Activated B cell treated with CpG ODN at 0.5 μM for 24 hours (primary cell): ENCODE data around the gene SH3GL3. TPM values are rescaled to one million over a fixed set of nuclear protein-coding genes. Genes with fewer than 3 reads are reported as not detected.

Experiments used
- ATAC-seq: fragments of 200-7000 bp; cut with Tn5 transposase; one replicate; pipeline ENCODE4 v1.10.0; 2021; ENCODE audit warnings: low read depth, mild to moderate bottlenecking, moderate library complexity
- CTCF ChIA-PET: fragments of 350-600 bp; sonication (Branson Sonifier 250); formaldehyde crosslinking; loops from one replicate; lab custom pipeline; 2021; ENCODE audit warnings: antibody characterized with exemption; lab: Charles Lee
- POLR2A ChIA-PET: fragments of 350-600 bp; sonication (Branson Sonifier 250); formaldehyde crosslinking; loops from one replicate; lab custom pipeline; 2021; ENCODE audit warnings: antibody characterized with exemption; lab: Charles Lee
- DNase-seq: peaks from one replicate; pipeline ENCODE4 v3.0.0; 2022
- H3K27ac Mint-ChIP-seq: one replicate; pipeline ENCODE4 v1.8.0; 2020; ENCODE audit warnings: mixed read lengths
- H3K27me3 Mint-ChIP-seq: one replicate; pipeline ENCODE4 v1.8.0; 2021; ENCODE audit warnings: mixed read lengths
- H3K36me3 Mint-ChIP-seq: one replicate; pipeline ENCODE4 v1.8.0; 2021; ENCODE audit warnings: low read depth, mixed read lengths
- H3K4me1 Mint-ChIP-seq: one replicate; pipeline ENCODE4 v1.8.0; 2021; ENCODE audit warnings: mixed read lengths
- H3K4me3 Mint-ChIP-seq: one replicate; pipeline ENCODE4 v1.8.0; 2020; ENCODE audit warnings: mild to moderate bottlenecking, mixed read lengths
- H3K9me3 Mint-ChIP-seq: one replicate; pipeline ENCODE4 v1.8.0; 2020; ENCODE audit warnings: mixed read lengths
- intact Hi-C: fragments of 100-400 bp; cut with micrococcal nuclease; formaldehyde crosslinking; loops from one replicate; pipeline ENCODE4 v1.15.1; 2024
- total RNA-seq: library from RNA; stranded (reverse); gene quantifications from 2 replicates; pipeline ENCODE4 v1.2.3, GENCODE V29; 2022
- TF ChIP-seq, protein P1 (sequence below): fragments of 200-600 bp; IDR thresholded peaks from one replicate; pipeline ENCODE4 v1.8.0; 2022; ENCODE audit warnings: antibody characterized with exemption, mild to moderate bottlenecking

Gene SH3GL3
- total RNA-seq, 1 donor from 2014 or later: not detected

DNA sequence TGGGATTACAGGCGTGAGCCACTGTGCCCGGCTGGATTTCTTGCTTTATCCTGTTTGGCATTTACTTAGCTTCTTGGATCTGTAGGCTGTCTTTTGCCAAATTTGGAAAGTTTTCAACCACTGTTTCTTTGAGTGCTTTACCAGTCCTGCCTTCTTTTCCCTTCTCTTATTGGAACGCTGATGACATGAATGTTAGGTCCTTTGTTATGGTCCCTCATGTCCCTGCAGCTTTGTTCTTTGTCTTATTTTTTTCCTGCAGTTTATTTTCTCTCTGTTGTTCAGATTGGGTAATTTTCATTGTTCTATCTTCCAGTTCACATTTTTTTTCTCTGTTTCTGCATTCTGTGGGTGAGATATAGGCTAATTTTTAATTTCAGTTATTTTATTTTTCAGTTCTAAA lies 25.0 kb downstream of the SH3GL3 start:
- Mint-ChIP-seq H3K36me3 (no peaks in the 10 kb centered on the region), H3K9me3 (no peaks in the 10 kb centered on the region), H3K4me1 (no peaks in the 10 kb centered on the region), H3K27me3 (peaks cover 2% of the 10 kb centered on the region), H3K27ac (no peak overlapping the region), H3K4me3 (no peak overlapping the region)
- intact Hi-C loops: no loop called here
- no peak for ATAC-seq
- DNase-seq: no peak
- ChIA-PET CTCF (no interaction called here), POLR2A (no interaction called here)
- TF ChIP-seq, protein P1, sequence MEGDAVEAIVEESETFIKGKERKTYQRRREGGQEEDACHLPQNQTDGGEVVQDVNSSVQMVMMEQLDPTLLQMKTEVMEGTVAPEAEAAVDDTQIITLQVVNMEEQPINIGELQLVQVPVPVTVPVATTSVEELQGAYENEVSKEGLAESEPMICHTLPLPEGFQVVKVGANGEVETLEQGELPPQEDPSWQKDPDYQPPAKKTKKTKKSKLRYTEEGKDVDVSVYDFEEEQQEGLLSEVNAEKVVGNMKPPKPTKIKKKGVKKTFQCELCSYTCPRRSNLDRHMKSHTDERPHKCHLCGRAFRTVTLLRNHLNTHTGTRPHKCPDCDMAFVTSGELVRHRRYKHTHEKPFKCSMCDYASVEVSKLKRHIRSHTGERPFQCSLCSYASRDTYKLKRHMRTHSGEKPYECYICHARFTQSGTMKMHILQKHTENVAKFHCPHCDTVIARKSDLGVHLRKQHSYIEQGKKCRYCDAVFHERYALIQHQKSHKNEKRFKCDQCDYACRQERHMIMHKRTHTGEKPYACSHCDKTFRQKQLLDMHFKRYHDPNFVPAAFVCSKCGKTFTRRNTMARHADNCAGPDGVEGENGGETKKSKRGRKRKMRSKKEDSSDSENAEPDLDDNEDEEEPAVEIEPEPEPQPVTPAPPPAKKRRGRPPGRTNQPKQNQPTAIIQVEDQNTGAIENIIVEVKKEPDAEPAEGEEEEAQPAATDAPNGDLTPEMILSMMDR: no peak

DNA sequence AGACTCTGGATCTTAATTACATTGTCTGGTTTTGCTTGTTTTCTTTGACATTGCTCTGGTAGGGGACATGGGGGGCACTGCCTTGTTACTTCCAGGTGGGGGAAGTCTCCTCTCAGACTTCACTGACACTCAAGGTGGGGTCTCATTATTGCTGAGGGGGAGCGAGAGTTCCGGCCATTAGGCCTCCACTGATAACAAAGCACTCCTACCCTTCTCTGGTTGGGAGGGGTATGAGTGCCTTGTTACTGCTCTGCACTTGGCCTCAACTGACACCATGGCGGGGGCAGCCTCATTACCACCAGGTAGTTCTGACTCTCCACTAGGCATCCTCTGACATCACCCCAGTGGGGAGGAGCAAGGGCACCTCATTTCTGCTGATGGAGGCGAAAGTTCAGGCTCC lies 25.7 kb downstream of the SH3GL3 start:
- ATAC-seq: no peak
- intact Hi-C loops: no loop called here
- Mint-ChIP-seq H3K27me3 (peaks cover 2% of the 10 kb centered on the region), H3K36me3 (no peaks in the 10 kb centered on the region), H3K27ac (no peak overlapping the region), H3K9me3 (no peaks in the 10 kb centered on the region), H3K4me3 (no peak overlapping the region), H3K4me1 (no peaks in the 10 kb centered on the region)
- TF ChIP-seq, protein P1: no peak
- ChIA-PET CTCF (no interaction called here), POLR2A (no interaction called here)
- no peak for DNase-seq

DNA sequence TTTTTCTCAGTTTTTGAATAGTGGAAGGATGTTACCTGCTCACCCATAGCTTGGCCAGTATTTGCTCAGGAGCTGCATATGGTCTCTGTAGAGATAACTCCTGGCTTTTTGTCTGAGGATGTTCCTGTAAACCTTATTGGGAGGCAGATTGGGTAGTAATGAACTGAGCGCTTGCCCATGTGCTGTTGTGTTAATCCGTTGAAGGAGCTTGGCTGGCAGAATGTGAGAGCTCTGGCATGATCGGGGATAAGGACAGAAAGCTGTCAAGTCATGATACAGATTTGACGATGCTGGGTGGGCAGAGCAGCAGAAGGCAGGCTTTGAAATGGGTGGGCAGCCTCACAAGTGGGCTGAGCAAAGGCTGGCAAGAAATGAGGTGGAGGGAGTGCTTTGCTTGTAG lies 27.4 kb downstream of the SH3GL3 start:
- Mint-ChIP-seq H3K27ac (no peak overlapping the region), H3K4me3 (no peak overlapping the region), H3K27me3 (peaks cover 4% of the 10 kb centered on the region), H3K9me3 (no peaks in the 10 kb centered on the region), H3K36me3 (no peaks in the 10 kb centered on the region), H3K4me1 (no peaks in the 10 kb centered on the region)
- ChIA-PET POLR2A (no interaction called here), CTCF (no interaction called here)
- intact Hi-C loops: no loop called here
- ATAC-seq (no peak), DNase-seq (no peak)
- TF ChIP-seq, protein P1: no peak

DNA sequence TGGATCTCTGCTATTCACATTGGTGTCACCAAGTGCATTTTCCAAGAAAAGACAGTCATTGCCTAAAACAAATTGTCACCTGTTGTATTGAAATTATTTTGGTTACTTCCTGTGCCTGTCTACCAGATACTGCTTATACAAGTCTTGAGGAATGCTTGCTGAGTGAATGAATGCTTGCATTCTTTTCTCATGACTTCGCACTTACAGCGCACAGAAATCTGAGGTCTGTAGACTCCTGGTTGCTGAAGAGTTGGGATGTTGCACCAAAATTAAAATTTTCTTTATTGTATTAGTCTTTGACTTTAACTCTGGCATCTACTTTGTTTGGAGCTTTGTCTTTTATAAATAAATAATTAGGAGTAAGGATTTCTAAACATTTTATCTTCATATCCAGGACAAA lies 28.4 kb downstream of the SH3GL3 start:
- Mint-ChIP-seq H3K27ac (no peak overlapping the region), H3K36me3 (no peaks in the 10 kb centered on the region), H3K27me3 (peaks cover 4% of the 10 kb centered on the region), H3K9me3 (no peaks in the 10 kb centered on the region), H3K4me1 (no peaks in the 10 kb centered on the region), H3K4me3 (no peak overlapping the region)
- intact Hi-C loops: no loop called here
- TF ChIP-seq, protein P1: no peak
- DNase-seq (no peak), ATAC-seq (no peak)
- CTCF ChIA-PET: no interaction called here
- POLR2A ChIA-PET: no interaction called here

DNA sequence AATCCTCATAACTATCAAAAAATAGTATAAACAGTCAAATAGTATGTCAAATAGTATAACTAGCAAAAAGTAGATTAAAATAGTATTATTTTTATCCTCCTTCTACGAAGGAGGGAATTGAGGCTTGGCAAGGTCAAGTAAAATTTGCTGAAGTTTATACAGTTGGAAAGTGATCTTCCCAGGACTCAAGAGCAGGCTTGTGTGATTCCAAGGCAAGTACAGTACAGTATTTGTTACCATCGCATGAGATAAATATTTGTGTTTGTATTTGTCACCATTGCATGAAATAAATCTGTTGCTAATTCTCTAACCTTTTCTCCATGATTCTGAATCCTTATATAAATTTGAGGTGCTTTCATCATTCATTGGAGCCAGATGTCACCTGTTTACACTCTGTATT lies 28.9 kb downstream of the SH3GL3 start:
- CTCF ChIA-PET: no interaction called here
- Mint-ChIP-seq H3K9me3 (no peaks in the 10 kb centered on the region), H3K4me1 (no peaks in the 10 kb centered on the region), H3K27ac (no peak overlapping the region), H3K36me3 (no peaks in the 10 kb centered on the region), H3K4me3 (no peak overlapping the region), H3K27me3 (peaks cover 4% of the 10 kb centered on the region)
- DNase-seq (no peak), ATAC-seq (no peak)
- intact Hi-C loops: no loop called here
- TF ChIP-seq, protein P1: no peak
- POLR2A ChIA-PET: no interaction called here
